ENCODE results near the gene DTD1. TPM values are rescaled to one million over a fixed set of nuclear protein-coding genes. Genes with fewer than 3 reads are reported as not detected.

The DTD1 gene
- total RNA-seq, 5 donors from 2014 or later (not counting 1 experiment from before 2014, with no cell fraction given): 15.5 to 24.9 (median 22.0) TPM

GRCh38 chr20:18685406-18685805 lies 97.6 kb downstream of the DTD1 start:
- H3K27ac ChIP-seq (ENCODE audit: low read length): no peak overlapping the region
- peaks cover 22% of the 10 kb centered on the region for H3K36me3 Mint-ChIP-seq
- WGBS (ENCODE audit: insufficient coverage): 97% methylated on average over 5 of the region's 5 CpGs
- CTCF ChIA-PET: no interaction called here
- H3K27ac Mint-ChIP-seq: no peak overlapping the region
- no peaks in the 10 kb centered on the region for H3K36me3 ChIP-seq (ENCODE audit: control insufficient read depth in 2 of 2, extremely low read depth in 1 of 2, insufficient read depth in 1 of 2, low read length in 1 of 2)
- H3K4me3 Mint-ChIP-seq: no peak overlapping the region
- no peaks in the 10 kb centered on the region for H3K27me3 ChIP-seq (replicated peaks in 1 of 2; ENCODE audit: control insufficient read depth in 2 of 2, extremely low read depth in 1 of 2, insufficient read depth in 2 of 2, low read length in 1 of 2)
- no peak for DNase-seq
- POLR2A ChIA-PET: no interaction called here
- H3K27me3 Mint-ChIP-seq: no peaks in the 10 kb centered on the region
- no peaks in the 10 kb centered on the region for H3K9me3 ChIP-seq
- no peaks in the 10 kb centered on the region for H3K4me1 ChIP-seq (ENCODE audit: control insufficient read depth in 1 of 2, extremely low read depth in 1 of 2, insufficient read depth in 2 of 2, low read length in 2 of 2)
- no peak overlapping the region for H3K4me3 ChIP-seq (ENCODE audit: control insufficient read depth in 1 of 2, extremely low read depth in 1 of 2, low read length in 1 of 2)
- ATAC-seq (replicated peaks in 1 of 4): no peak
- peaks cover 6 to 12% (median 7%) of the 10 kb centered on the region in 3 donors for H3K4me1 Mint-ChIP-seq
- H3K9me3 Mint-ChIP-seq: no peaks in the 10 kb centered on the region

- H3K27me3 ChIP-seq (replicated peaks in 1 of 2; ENCODE audit: control insufficient read depth in 2 of 2, extremely low read depth in 1 of 2, insufficient read depth in 2 of 2, low read length in 1 of 2): no peaks in the 10 kb centered on the region
- CTCF ChIA-PET: no interaction called here
- POLR2A ChIA-PET: no interaction called here
These were observed 98.8 kb downstream of the DTD1 start for GRCh38 chr20:18686696-18687095.

GRCh38 chr20:18688676-18689075 lies 100.8 kb downstream of the DTD1 start:
- 95% methylated on average over 3 of the region's 3 CpGs for WGBS (ENCODE audit: insufficient coverage)
- peaks cover 18% of the 10 kb centered on the region for H3K36me3 Mint-ChIP-seq
- ChIA-PET POLR2A (no interaction called here), CTCF (no interaction called here)
- ATAC-seq (replicated peaks in 1 of 4) (no peak), DNase-seq (no peak)
- Histone ChIP-seq H3K27me3 (replicated peaks in 1 of 2; ENCODE audit: control insufficient read depth in 2 of 2, extremely low read depth in 1 of 2, insufficient read depth in 2 of 2, low read length in 1 of 2) (no peaks in the 10 kb centered on the region), H3K36me3 (ENCODE audit: control insufficient read depth in 2 of 2, extremely low read depth in 1 of 2, insufficient read depth in 1 of 2, low read length in 1 of 2) (no peaks in the 10 kb centered on the region), H3K4me1 (ENCODE audit: control insufficient read depth in 1 of 2, extremely low read depth in 1 of 2, insufficient read depth in 2 of 2, low read length in 2 of 2) (no peaks in the 10 kb centered on the region), H3K9me3 (no peaks in the 10 kb centered on the region), H3K4me3 (ENCODE audit: control insufficient read depth in 1 of 2, extremely low read depth in 1 of 2, low read length in 1 of 2) (no peak overlapping the region), H3K27ac (ENCODE audit: low read length) (no peak overlapping the region)
- H3K27me3 Mint-ChIP-seq: no peaks in the 10 kb centered on the region
- peaks cover 0 to 9% (median 5%) of the 10 kb centered on the region in 3 donors for H3K4me1 Mint-ChIP-seq
- no peak overlapping the region for H3K4me3 Mint-ChIP-seq
- H3K27ac Mint-ChIP-seq: no peak overlapping the region
- H3K9me3 Mint-ChIP-seq: no peaks in the 10 kb centered on the region

More at GRCh38 chr20:18686696-18687095, 98.8 kb downstream of the DTD1 start:
- DNase-seq: no peak
- no peaks in the 10 kb centered on the region for H3K27me3 Mint-ChIP-seq
- no peak overlapping the region for H3K4me3 ChIP-seq (ENCODE audit: control insufficient read depth in 1 of 2, extremely low read depth in 1 of 2, low read length in 1 of 2)
- H3K36me3 Mint-ChIP-seq: peaks cover 16% of the 10 kb centered on the region
- H3K4me1 Mint-ChIP-seq: peaks cover 4 to 11% (median 6%) of the 10 kb centered on the region in 3 donors
- no peaks in the 10 kb centered on the region for H3K36me3 ChIP-seq (ENCODE audit: control insufficient read depth in 2 of 2, extremely low read depth in 1 of 2, insufficient read depth in 1 of 2, low read length in 1 of 2)
- no peak overlapping the region for H3K27ac Mint-ChIP-seq
- WGBS (ENCODE audit: insufficient coverage): no CpG with 5 or more reads among the region's 1 CpG
- ATAC-seq (replicated peaks in 1 of 4): no peak
- H3K9me3 ChIP-seq: no peaks in the 10 kb centered on the region
- H3K27ac ChIP-seq (ENCODE audit: low read length): no peak overlapping the region
- H3K4me1 ChIP-seq (ENCODE audit: control insufficient read depth in 1 of 2, extremely low read depth in 1 of 2, insufficient read depth in 2 of 2, low read length in 2 of 2): no peaks in the 10 kb centered on the region
- H3K4me3 Mint-ChIP-seq: no peak overlapping the region
- no peaks in the 10 kb centered on the region for H3K9me3 Mint-ChIP-seq

- Mint-ChIP-seq H3K4me3 (no peak overlapping the region), H3K9me3 (no peaks in the 10 kb centered on the region), H3K4me1 (peaks cover 0 to 8% (median 4%) of the 10 kb centered on the region in 3 donors), H3K27ac (no peak overlapping the region), H3K36me3 (peaks cover 17% of the 10 kb centered on the region), H3K27me3 (no peaks in the 10 kb centered on the region)
- no CpG with 5 or more reads among the region's 1 CpG for WGBS (ENCODE audit: insufficient coverage)
- H3K36me3 ChIP-seq (ENCODE audit: control insufficient read depth in 2 of 2, extremely low read depth in 1 of 2, insufficient read depth in 1 of 2, low read length in 1 of 2): peaks cover 0 to 2% of the 10 kb centered on the region in 2 donors
- H3K27me3 ChIP-seq (replicated peaks in 1 of 2; ENCODE audit: control insufficient read depth in 2 of 2, extremely low read depth in 1 of 2, insufficient read depth in 2 of 2, low read length in 1 of 2): no peaks in the 10 kb centered on the region
- ChIA-PET POLR2A (no interaction called here), CTCF (no interaction called here)
- H3K9me3 ChIP-seq: no peaks in the 10 kb centered on the region
- H3K4me1 ChIP-seq (ENCODE audit: control insufficient read depth in 1 of 2, extremely low read depth in 1 of 2, insufficient read depth in 2 of 2, low read length in 2 of 2): no peaks in the 10 kb centered on the region
- H3K4me3 ChIP-seq (ENCODE audit: control insufficient read depth in 1 of 2, extremely low read depth in 1 of 2, low read length in 1 of 2): no peak overlapping the region
- no peak overlapping the region for H3K27ac ChIP-seq (ENCODE audit: low read length)
- DNase-seq (no peak), ATAC-seq (replicated peaks in 1 of 4) (no peak)
These were observed 101.7 kb downstream of the DTD1 start for GRCh38 chr20:18689557-18689956.

- CTCF ChIA-PET: no interaction called here
- no peaks in the 10 kb centered on the region for H3K27me3 Mint-ChIP-seq
- H3K4me3 Mint-ChIP-seq: no peak overlapping the region
- Histone ChIP-seq H3K36me3 (ENCODE audit: control insufficient read depth in 2 of 2, extremely low read depth in 1 of 2, insufficient read depth in 1 of 2, low read length in 1 of 2) (peaks cover 0 to 2% of the 10 kb centered on the region in 2 donors), H3K27ac (ENCODE audit: low read length) (no peak overlapping the region), H3K27me3 (replicated peaks in 1 of 2; ENCODE audit: control insufficient read depth in 2 of 2, extremely low read depth in 1 of 2, insufficient read depth in 2 of 2, low read length in 1 of 2) (no peaks in the 10 kb centered on the region), H3K4me1 (ENCODE audit: control insufficient read depth in 1 of 2, extremely low read depth in 1 of 2, insufficient read depth in 2 of 2, low read length in 2 of 2) (no peaks in the 10 kb centered on the region), H3K9me3 (no peaks in the 10 kb centered on the region), H3K4me3 (ENCODE audit: control insufficient read depth in 1 of 2, extremely low read depth in 1 of 2, low read length in 1 of 2) (no peak overlapping the region)
- no CpG with 5 or more reads among the region's 1 CpG for WGBS (ENCODE audit: insufficient coverage)
- peaks cover 15% of the 10 kb centered on the region for H3K36me3 Mint-ChIP-seq
- no peak for DNase-seq
- H3K4me1 Mint-ChIP-seq: peaks cover 0 to 7% (median 2%) of the 10 kb centered on the region in 3 donors
- no peaks in the 10 kb centered on the region for H3K9me3 Mint-ChIP-seq
- H3K27ac Mint-ChIP-seq: no peak overlapping the region
- ATAC-seq (replicated peaks in 1 of 4): no peak
- POLR2A ChIA-PET: no interaction called here
These were observed 104.6 kb downstream of the DTD1 start for GRCh38 chr20:18692447-18692846.

GRCh38 chr20:18694071-18694470 lies 106.2 kb downstream of the DTD1 start:
- Mint-ChIP-seq H3K27me3 (no peaks in the 10 kb centered on the region), H3K9me3 (no peaks in the 10 kb centered on the region), H3K4me1 (peaks cover 2 to 7% (median 4%) of the 10 kb centered on the region in 3 donors), H3K4me3 (no peak overlapping the region), H3K27ac (no peak overlapping the region), H3K36me3 (peaks cover 23% of the 10 kb centered on the region)
- DNase-seq: no peak
- Histone ChIP-seq H3K9me3 (no peaks in the 10 kb centered on the region), H3K27me3 (replicated peaks in 1 of 2; ENCODE audit: control insufficient read depth in 2 of 2, extremely low read depth in 1 of 2, insufficient read depth in 2 of 2, low read length in 1 of 2) (no peaks in the 10 kb centered on the region), H3K4me3 (ENCODE audit: control insufficient read depth in 1 of 2, extremely low read depth in 1 of 2, low read length in 1 of 2) (no peak overlapping the region), H3K4me1 (ENCODE audit: control insufficient read depth in 1 of 2, extremely low read depth in 1 of 2, insufficient read depth in 2 of 2, low read length in 2 of 2) (no peaks in the 10 kb centered on the region), H3K27ac (ENCODE audit: low read length) (no peak overlapping the region), H3K36me3 (ENCODE audit: control insufficient read depth in 2 of 2, extremely low read depth in 1 of 2, insufficient read depth in 1 of 2, low read length in 1 of 2) (peaks cover 0 to 2% of the 10 kb centered on the region in 2 donors)
- POLR2A ChIA-PET: no interaction called here
- CTCF ChIA-PET: no interaction called here
- ATAC-seq (replicated peaks in 1 of 4): no peak
- WGBS (ENCODE audit: insufficient coverage): 67% methylated on average over 1 of the region's 6 CpGs

- H3K4me1 ChIP-seq (ENCODE audit: control insufficient read depth in 1 of 2, extremely low read depth in 1 of 2, insufficient read depth in 2 of 2, low read length in 2 of 2): no peaks in the 10 kb centered on the region
- no peak overlapping the region for H3K27ac ChIP-seq (ENCODE audit: low read length)
- H3K9me3 Mint-ChIP-seq: no peaks in the 10 kb centered on the region
- no peaks in the 10 kb centered on the region for H3K27me3 Mint-ChIP-seq
- H3K27ac Mint-ChIP-seq: no peak overlapping the region
- no peak overlapping the region for H3K4me3 Mint-ChIP-seq
- ChIA-PET CTCF (no interaction called here), POLR2A (no interaction called here)
- H3K4me3 ChIP-seq (ENCODE audit: control insufficient read depth in 1 of 2, extremely low read depth in 1 of 2, low read length in 1 of 2): no peak overlapping the region
- WGBS (ENCODE audit: insufficient coverage): no CpG with 5 or more reads among the region's 5 CpGs
- H3K36me3 ChIP-seq (ENCODE audit: control insufficient read depth in 2 of 2, extremely low read depth in 1 of 2, insufficient read depth in 1 of 2, low read length in 1 of 2): peaks cover 0 to 2% of the 10 kb centered on the region in 2 donors
- H3K9me3 ChIP-seq: no peaks in the 10 kb centered on the region
- DNase-seq: no peak
- no peaks in the 10 kb centered on the region for H3K27me3 ChIP-seq (replicated peaks in 1 of 2; ENCODE audit: control insufficient read depth in 2 of 2, extremely low read depth in 1 of 2, insufficient read depth in 2 of 2, low read length in 1 of 2)
- no peak for ATAC-seq (replicated peaks in 1 of 4)
- H3K36me3 Mint-ChIP-seq: peaks cover 34% of the 10 kb centered on the region
- H3K4me1 Mint-ChIP-seq: peaks cover 1 to 7% (median 6%) of the 10 kb centered on the region in 3 donors
These were observed 107.3 kb downstream of the DTD1 start for GRCh38 chr20:18695175-18695574.

Data from T-cell (primary cell).